A204.1 (cell line): ENCODE data around the gene FAM171A1.
"Not testable (repeated sequence)": the region's sequence is repeated elsewhere in the genome, so short reads cannot be mapped to it uniquely, and the experiment has no call there.

Experiments
- FAIRE-seq: peaks from 2 replicates; lab custom pipeline; 2012; peaks lifted over from hg19 to GRCh38; lab: Jason Lieb, UNC

FAM171A1 gene

DNA sequence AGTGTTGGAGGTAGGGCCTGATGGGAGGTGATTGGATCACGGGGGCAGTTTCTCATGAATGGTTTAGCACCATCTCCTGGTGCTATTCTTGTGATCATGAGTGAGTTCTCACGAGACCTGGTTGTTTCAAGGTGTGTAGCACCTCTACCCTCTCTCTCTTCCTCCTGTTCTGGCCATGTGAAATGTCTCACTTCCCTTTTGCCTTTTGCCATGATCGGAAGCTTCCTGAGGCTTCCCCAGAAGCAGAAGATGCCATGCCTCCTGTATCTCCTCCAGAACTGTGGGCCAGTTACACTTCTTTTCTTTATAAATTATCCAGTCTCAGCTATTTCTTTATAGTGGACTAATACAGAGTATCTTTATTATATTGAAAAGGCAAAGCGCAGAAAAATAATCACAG, 90.1 kb downstream of the FAM171A1 start:
- no peak for FAIRE-seq

DNA sequence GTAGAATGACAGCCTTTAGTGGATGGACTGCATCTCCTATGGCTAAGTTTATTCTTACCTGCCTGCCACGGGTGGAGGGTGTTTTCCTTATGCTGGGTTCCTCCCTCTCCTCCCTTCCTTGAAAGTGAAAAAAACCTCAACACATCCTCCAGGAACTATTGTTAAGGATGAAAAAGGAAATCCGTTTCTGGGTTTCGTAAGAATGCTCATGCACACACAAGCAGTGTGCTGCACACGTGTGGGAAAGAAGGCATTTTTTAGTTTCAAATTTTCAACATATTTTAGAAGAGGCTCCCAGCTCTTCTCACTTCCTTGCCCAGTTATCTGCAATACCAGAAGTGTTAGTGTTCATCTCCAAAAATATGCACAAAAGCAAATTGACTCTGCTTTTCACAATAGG, 90.6 kb downstream of the FAM171A1 start:
- no peak for FAIRE-seq

DNA sequence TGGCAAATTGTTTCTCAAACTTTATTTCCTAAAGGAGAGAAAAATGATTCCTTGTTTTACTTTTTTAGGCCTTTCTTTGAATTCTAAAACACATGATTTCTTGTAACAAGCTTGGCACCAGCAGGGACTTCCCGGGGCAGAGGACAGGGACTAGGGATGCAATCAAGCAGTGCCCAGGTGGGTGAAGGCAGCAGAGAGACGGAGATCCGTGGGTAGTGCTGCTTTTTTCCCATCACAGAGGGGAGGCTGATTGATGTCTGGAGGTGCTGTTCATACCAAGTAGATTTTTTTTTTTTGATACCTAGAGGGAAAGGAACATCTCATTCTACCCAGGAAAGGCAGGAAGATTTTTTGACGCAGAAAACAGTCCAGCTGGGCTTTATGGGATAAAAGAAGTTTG, 91.9 kb downstream of the FAM171A1 start:
- no peak for FAIRE-seq

DNA sequence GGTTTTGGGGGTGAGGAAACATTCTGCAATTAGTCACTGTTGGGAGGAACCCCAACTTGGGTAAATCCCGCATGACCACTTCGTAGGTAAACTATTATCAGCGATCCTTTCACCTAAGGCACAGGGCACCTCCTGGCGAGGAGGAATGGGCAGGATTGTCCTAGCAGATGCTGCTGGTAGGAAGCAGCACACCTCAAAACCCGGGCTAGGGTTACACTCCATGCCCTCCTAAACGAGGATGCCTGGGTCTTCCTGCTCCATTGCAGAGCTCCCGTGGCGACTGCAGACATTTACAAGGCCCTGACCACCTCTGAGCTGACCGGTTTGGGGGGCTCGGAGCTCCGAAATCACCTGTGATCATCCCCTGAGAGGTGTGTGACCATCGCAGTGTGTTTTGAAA, 92.3 kb downstream of the FAM171A1 start:
- no peak for FAIRE-seq

DNA sequence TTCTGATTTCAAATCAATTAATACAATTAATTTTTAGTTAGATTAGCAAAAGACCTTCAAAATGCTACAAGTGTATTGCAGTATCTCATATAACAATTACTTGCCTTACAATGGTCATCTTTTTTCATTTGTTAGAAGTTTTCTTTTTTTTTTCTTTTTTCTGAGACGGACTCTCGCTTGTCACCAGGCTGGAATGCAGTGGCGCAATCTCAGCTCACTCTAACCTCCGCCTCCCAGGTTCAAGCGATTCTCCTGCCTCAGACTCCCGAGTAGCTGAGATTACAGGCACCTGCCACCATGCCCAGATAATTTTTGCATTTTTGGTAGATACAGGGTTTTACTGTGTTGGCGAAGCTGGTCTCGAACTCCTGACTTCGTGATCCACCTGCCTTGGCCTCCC, 95.0 kb downstream of the FAM171A1 start:
- FAIRE-seq = not testable (repeated sequence)

DNA sequence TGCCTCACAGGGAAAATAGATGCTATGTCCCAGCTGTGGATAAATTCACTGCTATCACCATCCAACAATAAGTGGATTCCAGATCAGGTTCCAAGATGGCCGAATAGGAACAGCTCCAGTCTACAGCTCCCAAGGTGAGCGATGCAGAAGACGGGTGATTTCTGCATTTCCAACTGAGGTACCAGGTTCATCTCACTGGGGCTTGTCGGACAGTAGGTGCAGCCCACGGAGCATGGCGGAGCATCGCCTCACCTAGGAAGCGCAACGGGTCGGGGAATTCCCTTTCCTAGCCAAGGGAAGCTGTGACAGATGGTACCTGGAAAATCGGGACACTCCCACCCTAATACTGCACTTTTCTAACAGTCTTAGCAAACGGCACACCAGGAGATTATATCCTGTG, 101.3 kb downstream of the FAM171A1 start:
- FAIRE-seq = not testable (repeated sequence)

DNA sequence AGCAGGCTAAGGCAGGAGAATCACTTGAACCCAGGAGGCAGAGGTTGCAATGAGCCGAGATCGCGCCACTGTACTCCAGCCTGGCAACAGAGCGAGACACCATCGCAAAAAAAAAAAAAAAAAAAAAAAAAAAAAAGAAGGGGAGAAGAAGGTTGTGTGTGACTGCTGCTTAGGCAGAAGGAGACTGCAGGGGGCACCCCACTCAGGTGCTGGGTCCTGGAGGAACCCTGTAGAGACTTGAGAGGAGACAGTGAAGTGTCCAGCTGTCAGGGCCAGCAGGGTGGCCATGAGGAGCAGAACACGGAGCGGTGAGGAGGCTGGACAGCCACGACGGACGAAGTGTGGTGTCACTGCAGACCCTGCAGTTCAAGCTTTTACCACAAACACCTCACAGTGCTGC, 103.6 kb downstream of the FAM171A1 start:
- FAIRE-seq = no peak

DNA sequence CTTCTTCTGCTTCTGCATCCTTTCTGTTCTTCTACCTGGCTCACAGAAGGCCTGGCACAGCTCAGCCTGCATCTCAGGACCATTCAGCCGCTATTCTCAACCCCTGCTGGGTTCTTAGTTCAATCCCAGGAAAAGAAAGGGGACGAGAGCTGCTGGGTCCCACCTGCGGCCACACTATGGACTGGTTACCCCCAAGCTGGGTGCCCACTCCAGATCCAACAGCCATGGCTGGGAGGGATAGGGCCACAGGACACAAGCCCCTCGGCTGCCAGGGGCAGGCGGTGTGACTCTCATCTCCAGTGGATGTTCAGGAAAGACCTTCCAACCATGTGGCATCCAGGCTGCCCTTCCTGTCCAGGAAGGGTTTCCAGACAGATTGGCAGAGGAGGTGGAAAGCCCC, 105.0 kb downstream of the FAM171A1 start:
- no peak for FAIRE-seq

DNA sequence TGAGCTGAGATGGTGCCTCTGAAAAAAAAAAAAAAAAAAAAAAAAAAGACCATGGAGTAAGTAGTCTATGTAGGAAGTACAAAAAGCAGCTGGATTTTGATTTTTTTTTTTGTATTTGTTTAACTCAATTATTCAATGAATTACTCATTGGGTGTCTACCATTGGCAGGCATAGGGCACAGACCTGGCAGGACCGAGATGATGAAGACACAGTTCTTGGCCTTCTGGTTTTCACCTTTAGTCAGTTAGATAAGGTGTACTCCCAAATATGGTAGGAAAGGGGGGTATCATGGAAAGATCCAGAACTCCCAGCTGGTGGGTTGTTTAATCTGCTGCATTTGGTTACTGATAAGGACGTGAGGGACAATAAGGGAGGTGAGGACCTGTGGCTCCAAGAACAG, 105.5 kb downstream of the FAM171A1 start:
- FAIRE-seq = no peak

DNA sequence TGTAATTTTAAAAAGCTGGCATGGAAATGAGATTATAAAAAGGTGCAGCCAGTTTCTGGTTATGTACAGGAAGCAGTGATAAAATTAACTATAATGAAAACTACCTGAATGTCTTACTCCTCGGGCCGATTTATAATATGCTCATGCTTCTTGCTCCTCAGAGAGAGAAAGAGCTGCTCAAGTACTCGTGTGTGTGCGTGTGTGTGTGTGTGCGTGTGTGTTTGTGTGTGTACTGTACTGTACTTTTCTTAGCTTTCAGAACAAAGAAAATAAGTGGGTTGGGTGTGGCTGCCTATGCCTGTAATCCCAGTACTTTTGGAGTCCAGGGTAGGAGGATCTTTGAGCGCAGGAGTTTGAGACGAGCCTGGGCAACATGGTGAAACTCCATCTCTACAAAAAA, 106.0 kb downstream of the FAM171A1 start:
- no peak for FAIRE-seq

DNA sequence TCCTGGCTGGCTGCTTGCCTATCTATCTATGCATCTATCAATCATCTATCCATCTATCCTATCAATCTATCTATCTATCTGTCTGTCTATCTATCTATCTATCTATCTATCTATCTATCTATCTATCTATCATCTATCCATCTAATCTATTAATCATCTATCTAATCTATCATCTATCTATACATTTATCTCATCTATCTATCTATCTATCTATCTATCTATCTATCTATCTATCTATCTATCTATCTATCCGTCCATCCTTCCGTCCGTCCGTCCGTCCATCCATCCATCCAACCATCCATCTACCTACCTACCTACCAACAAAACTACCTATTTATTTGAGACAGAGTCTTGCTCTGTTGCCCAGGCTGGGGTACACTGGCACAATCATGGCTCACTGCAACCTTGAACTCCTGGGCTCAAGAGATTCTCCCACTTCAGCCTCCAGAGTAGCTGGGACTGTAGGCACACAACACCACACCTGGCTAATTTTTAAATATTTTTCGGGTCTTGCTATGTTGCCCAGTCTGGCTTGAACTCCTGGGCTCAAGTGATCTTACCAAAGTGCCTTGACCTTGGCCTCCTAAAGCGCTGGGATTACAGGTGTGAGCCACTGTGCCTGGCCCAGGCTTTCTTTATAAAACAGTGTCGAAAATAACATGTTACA, 107.3 kb downstream of the FAM171A1 start:
- no peak for FAIRE-seq

DNA sequence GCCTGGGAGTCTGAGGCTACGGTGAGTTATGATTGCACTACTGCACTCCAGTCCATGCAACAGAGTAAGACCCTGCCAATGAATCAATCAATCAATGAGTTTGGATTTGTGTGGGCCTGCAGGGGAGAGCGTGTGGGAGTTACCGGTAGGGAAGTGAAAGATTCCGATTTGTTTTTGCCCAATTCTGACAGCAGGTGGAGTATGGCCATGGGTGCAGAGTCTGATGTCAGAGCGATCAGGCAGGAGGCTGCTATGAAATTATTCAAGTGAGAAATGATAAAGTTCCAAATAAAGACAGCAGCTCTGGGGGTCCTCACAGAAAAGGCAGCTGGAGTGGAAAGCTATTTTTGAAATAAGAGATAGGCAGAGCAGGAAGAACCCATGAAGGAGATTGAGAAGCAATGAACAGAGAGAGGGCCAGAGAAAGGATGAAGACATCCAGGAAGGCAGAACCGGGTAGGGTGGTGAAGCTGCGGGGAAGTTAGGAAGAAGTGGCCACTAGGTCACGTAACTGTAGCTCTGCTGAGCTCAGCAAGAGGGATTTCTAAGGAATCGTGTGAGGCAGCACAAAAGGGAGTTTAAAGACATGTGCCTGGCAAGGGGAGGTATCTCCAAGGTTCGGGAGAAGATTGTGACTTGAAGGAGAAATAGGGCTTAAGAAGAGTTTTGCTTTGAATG, 108.9 kb downstream of the FAM171A1 start:
- no peak for FAIRE-seq

DNA sequence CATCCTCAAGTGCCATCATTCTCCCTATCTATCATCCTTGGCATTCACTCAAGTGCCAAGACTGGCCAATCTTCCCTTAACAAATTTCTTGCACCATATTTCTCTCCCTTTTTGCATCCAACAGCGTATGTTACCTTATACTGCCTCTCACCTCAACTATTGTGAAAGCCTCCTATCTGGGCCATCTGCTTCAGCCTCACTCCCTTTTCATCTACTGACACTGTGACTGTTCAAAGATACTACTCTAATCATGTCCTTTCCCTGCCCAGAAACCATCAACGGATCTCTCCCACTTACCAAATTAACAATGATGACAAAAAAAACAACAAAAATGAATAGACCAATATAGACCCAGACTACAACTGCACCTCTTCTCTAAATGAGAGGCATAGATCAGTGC, 112.0 kb downstream of the FAM171A1 start:
- no peak for FAIRE-seq

DNA sequence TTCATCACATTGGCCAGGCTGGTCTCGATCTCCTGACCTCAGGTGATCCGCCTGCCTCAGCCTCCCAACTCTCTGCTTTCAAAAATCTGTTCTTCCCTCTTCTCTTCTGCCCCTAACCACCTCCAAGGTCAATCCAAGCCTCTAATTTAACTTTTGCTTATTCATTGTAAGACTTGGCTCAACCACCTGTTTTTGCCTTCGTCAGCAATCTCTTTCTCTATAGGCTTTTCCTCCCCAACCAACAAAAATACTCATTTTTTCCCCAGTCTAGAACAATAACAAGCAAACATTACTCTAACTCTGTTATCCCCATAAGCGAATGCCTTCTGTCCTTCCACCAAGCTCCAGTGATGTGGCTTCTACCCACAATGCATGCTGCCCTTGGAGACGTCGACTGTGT, 112.8 kb downstream of the FAM171A1 start:
- no peak for FAIRE-seq

DNA sequence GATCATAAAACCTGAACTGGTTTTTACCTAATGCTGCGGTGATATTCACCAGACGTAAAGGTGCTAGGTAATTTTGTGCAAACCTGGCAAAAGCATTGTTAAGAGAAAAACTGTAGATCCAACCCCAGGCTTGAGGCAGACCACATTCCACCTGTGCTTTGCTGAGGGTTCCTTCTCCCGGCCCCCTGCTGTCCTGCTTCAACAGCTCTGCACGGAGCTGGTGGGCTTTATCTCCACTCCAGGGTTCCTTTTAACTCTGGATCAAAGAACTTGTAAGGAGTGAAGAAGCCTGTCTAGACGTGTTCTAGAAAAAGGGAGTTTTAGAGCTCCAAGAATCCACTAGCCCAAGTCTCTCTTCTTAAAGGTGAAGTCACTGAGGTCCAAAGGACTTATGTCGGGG, 115.1 kb downstream of the FAM171A1 start:
- no peak for FAIRE-seq

DNA sequence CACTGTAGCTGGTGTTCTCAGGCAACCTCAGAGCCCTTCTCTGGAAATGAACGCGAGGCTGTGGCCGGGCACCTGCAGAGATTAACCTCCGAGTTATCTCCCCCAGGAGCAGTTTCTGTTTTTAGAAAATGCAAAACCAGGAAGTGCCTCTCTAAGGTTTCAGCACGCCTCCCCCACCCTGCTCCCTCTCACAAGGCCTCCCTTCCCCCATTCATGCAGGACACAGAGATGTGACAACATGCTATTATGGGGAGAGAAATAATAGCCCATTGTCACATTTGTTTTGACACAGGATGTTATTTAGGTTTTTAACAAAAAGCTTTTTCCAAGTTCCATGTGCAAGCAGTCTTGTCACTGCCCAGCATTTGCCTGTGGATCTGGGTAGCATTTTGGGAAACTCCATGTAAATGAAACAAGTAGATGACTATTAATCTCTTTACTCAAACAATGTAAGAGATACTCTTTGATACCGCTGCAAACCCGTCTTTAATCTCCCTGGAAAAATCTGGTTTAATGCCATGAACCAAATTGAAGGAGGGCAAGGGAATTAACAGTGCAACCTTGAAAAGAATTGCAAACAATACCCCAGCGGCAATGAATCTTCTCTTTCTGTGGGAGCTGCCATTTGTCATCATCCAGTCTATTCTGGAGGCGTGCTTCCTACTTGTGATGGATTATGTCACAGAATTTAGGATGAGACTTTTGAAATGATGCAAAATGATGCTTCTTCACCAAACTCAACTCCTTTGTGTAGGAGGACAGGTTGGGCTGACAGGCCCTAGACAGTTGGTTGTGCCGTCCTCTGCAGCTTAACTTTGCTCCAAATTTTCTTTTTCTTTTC, 116.1 kb downstream of the FAM171A1 start:
- FAIRE-seq = no peak

DNA sequence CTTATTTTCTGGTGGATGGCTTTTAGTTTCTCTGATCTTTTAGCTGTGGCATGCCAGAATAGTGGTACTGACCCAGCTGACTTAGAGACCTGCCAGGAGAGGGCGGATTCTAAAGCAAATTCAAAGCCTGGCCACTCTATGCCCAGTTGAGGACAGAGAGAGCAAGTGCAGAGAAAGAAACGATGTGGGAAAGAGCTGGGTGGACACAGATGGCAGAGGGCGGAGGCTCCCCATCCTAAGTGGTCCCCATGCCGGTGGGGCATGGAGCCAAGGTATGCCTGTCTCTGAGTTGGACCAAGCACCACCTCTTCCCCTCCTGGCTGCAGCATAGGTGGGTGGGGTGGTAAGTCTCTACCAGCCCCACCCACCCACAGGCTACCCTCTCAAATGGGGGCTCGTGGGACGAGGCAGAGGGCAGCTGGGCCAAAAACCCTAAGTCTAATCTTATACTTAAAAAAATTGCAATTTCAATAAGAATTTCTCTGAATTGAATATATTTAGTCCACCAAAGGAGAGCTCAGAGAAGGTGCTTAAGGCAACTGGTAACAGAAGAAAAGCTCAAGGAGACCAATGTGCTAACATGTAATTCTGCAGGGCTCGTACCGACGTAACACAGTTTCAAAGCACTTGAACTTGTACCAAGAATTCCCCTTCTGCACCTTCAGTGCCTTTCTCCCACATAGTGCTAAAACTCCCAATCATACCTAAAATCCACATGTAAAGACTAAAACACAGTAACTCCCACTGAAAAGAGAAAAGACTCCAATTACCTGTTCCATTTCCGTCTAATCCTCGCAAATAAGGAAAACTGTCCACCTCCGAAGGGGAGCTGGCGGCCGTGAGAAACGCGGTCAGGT, 116.9 kb downstream of the FAM171A1 start:
- no peak for FAIRE-seq

DNA sequence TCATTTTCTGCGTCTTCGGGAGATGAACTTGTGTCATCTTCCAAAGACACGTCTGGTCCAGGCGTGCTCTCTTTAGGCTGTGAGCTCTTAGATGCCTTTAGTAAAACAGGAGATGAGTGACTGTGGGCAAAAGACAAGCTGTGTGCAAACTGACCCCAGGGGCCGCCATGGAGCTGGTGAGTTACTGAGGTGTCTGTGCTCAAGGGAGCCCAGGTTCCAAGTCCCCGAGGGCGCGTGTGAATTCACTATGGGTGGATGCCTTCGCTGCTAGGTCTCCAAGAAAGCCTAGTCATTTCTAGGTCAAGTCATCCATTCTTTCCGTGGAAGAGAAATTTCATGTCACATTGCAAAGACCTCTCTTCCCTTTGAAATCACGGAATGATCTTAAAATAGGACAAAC, 118.7 kb downstream of the FAM171A1 start:
- no peak for FAIRE-seq

DNA sequence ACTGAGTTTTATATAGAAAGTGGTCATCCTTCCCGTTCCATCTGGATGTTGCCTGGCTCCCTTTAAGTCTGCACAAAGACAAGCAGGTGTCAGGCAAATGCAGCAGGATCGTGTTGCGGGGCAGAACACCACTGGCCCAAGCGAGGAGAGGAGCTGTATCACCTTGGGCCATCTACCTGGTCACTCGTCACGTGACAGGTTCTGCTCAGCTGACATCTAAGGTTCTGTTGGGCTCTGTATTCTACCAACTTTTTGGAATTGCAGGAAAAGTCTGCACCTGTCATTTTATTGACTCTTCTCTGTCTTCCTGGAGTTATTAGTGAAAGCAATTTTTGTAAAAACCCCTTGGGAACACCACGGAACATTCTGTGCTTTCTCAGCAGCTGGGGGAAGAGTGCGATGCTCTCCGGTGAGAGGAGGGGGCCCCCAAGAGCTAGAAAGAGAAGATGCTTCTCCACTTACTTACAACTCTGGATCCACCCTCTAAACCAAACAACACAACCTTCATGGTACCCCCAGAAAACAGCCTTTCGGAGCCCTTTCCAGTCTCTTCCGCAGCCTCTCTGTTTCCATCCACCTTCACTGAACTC, 119.2 kb downstream of the FAM171A1 start:
- FAIRE-seq = no peak

DNA sequence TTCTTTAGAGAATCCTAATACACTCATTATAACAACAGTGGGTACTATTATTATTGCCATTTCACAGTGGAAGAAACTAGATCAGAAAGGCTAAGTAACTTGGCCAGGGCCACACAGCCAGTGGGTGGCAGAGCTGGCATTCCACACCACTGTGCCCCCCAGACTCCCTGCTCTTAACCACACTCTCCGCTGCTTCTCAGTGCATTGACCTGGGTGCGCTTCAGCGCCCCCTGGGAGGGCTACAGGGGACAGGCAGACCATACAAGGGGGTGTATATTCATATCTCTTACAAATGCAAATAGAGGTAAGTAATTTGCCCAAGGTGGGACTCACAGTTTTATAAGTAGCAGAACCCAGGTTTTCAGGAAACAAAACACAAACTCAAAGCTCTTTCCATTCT, 125.6 kb downstream of the FAM171A1 start:
- no peak for FAIRE-seq

DNA sequence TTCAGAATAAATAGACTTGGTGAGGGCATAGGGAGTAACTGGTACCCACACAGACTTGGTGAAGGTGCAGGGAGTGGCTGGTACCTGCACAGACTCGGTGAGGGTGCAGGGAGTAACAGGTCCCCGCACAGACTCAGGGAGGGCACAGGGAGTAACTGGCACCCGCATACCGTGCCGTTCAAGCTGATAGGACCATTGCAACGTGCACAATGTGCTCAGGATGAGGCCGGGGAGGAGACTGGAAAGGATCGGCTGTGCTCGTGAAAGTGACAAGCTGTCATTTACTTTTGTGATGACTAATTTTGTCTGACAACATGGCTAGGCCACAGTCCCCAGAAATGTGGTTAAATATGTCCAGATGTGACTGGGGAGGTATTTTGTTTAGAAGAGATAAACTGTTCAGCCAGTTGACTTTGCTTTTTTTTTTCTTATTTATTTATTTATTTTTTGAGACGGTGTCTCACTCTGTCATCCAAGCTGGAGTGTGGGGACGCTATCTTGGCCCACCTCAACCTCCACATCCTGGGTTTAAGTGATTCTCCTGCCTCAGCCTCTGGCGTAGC, 126.4 kb downstream of the FAM171A1 start:
- FAIRE-seq = no peak
